ENCODE data around the gene TSKU.

The TSKU gene

DNA sequence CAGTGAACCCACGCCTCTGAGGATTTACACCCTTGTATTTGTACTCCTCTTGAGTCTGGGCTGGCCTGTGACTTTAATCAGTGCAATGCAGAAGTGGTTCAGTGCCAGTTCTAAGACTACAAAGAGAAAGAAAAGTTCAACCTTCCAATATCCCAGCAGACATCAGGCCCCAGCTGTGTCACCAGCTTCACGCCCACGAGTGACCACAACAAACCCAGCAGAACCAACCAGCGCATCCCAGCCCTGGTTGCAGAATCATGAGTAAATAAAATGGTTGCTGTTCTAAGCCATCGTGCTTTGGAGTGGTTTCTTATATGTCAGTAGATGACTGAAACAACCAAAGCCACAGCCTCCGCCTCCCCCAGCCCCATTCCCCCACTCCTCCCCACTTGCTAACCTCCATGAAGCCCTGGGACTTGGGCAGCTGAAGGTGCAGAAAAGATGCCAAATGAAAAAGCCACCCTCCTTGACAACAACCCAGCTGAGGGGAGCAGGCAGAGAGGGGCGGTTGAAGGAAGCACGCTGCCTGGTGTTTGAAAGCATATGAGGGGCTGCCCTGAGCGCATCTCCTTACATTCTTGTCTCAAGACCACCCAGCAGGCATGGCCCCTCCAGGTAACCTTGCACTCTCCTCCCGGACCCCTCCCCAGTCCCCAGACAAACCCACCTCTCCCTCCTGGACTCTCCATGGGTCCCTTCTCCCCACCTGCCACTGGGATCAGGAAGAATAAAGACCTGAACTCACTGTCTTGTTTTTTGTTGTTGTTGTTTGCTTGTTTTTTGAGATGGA is 20.9 kb downstream of the TSKU start:
- H3K79me1 ChIP-seq (ENCODE audit: low read depth, low read length), result no peaks in the 10 kb centered on the region
- H3K4me3 ChIP-seq (ENCODE audit: low read length in 2 of 2), result no peak overlapping the region
- no peak overlapping the region for H3K14ac ChIP-seq (ENCODE audit: low read length)
- H3K27me3 ChIP-seq (ENCODE audit: control insufficient read depth in 3 of 3, insufficient read depth in 3 of 3, low read depth in 1 of 3, low read length in 3 of 3), result no peaks in the 10 kb centered on the region
- H3K9me3 ChIP-seq (replicated peaks in 1 of 2; ENCODE audit: control insufficient read depth in 2 of 2, insufficient read depth in 1 of 2, low read depth in 1 of 2, low read length in 2 of 2), result peaks cover 0 to 1% of the 10 kb centered on the region in 2 donors
- H3K18ac ChIP-seq (ENCODE audit: low read length), result peak overlapping the region; percentile 32
- no peak overlapping the region for H3K27ac ChIP-seq (replicated peaks; ENCODE audit: low read length)
- peak overlapping the region; percentile 12 for H2AK5ac ChIP-seq (ENCODE audit: low read depth, low read length)
- H3K4me1 ChIP-seq (ENCODE audit: control insufficient read depth in 2 of 2, insufficient read depth in 1 of 2, low read depth in 1 of 2, low read length in 2 of 2), result peaks cover 8 to 22% of the 10 kb centered on the region in 2 donors
- DNase-seq (ENCODE audit: low spot score), result no peak
- no peak overlapping the region for H4K91ac ChIP-seq (ENCODE audit: low read depth, low read length, poor library complexity)
- no CpG with 5 or more reads among the region's 10 CpGs for WGBS, 2 donors (ENCODE audit: extremely low coverage in 2 of 2, insufficient read length in 2 of 2, insufficient replicate concordance in 1 of 2)
- peaks cover 0 to under 1% of the 10 kb centered on the region in 2 donors for H3K36me3 ChIP-seq (replicated peaks in 1 of 2; ENCODE audit: control insufficient read depth in 2 of 2, insufficient read depth in 2 of 2, low read length in 2 of 2)
- no peak overlapping the region for H4K8ac ChIP-seq (ENCODE audit: low read depth, low read length)
- no peak overlapping the region for H3K9ac ChIP-seq (ENCODE audit: low read depth, low read length, poor library complexity)
- no peak overlapping the region for H3K4ac ChIP-seq (ENCODE audit: low read length)
- no peak overlapping the region for H2AFZ ChIP-seq (ENCODE audit: low read length)
- H3K23ac ChIP-seq (ENCODE audit: low read depth, low read length, poor library complexity), result no peak overlapping the region
- no peak overlapping the region for H2BK120ac ChIP-seq (ENCODE audit: low read depth, low read length)
- H2BK12ac ChIP-seq (ENCODE audit: low read length), result no peak overlapping the region
- no peak overlapping the region for H3K4me2 ChIP-seq (ENCODE audit: insufficient read depth, low read length, poor library complexity, severe bottlenecking)
- no peak overlapping the region for H2BK5ac ChIP-seq (ENCODE audit: low read length)
- H2BK15ac ChIP-seq (ENCODE audit: low read length), result no peak overlapping the region

DNA sequence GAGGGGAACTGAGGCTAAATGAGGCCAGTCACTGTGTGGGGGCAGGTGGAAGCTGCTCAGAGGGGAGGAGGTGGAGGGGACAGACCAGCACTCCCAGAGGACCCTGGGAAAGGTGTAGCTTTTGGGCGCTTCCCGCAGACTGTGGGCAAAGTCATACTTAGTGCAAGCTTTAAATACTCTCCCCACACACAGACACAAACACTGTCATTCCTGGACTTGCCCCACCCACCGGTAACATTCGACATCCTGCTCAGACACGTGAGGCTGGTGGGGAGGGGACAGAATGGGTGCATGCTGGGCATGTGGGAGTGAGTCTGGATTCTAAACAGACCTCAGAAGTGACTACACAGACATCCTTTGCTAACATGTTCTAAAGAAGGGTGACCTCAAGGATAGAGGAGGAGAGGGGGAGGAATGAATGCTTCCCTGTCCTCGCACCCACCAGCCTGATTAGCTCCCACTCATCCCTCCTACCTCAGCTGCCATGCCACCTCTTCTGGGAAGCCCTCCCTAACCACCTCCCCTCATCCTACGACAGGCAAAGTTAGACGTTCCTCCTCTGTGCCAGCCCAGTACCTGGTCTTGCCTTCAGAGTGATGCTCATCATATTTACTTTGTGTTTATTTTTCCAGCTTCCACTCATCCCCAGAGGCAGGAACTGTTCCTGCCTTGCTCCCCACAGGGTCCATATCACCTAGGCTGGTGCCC is 22.2 kb downstream of the TSKU start:
- Histone ChIP-seq H3K36me3 (replicated peaks in 1 of 2; ENCODE audit: control insufficient read depth in 2 of 2, insufficient read depth in 2 of 2, low read length in 2 of 2) (no peaks in the 10 kb centered on the region), H2AFZ (ENCODE audit: low read length) (no peak overlapping the region), H2AK5ac (ENCODE audit: low read depth, low read length) (peak overlapping the region; percentile 62), H2BK5ac (ENCODE audit: low read length) (no peak overlapping the region), H3K23ac (ENCODE audit: low read depth, low read length, poor library complexity) (no peak overlapping the region), H3K27me3 (ENCODE audit: control insufficient read depth in 3 of 3, insufficient read depth in 3 of 3, low read depth in 1 of 3, low read length in 3 of 3) (no peaks in the 10 kb centered on the region), H3K9me3 (replicated peaks in 1 of 2; ENCODE audit: control insufficient read depth in 2 of 2, insufficient read depth in 1 of 2, low read depth in 1 of 2, low read length in 2 of 2) (peaks cover 0 to 2% of the 10 kb centered on the region in 2 donors), H3K9ac (ENCODE audit: low read depth, low read length, poor library complexity) (no peak overlapping the region), H3K18ac (ENCODE audit: low read length) (no peak overlapping the region), H3K4me3 (ENCODE audit: low read length in 2 of 2) (no peak overlapping the region), H3K27ac (replicated peaks; ENCODE audit: low read length) (no peak overlapping the region), H3K79me1 (ENCODE audit: low read depth, low read length) (no peaks in the 10 kb centered on the region), H3K4me2 (ENCODE audit: insufficient read depth, low read length, poor library complexity, severe bottlenecking) (no peak overlapping the region), H3K14ac (ENCODE audit: low read length) (no peak overlapping the region), H2BK120ac (ENCODE audit: low read depth, low read length) (no peak overlapping the region), H4K8ac (ENCODE audit: low read depth, low read length) (no peak overlapping the region), H4K91ac (ENCODE audit: low read depth, low read length, poor library complexity) (no peak overlapping the region), H3K4me1 (ENCODE audit: control insufficient read depth in 2 of 2, insufficient read depth in 1 of 2, low read depth in 1 of 2, low read length in 2 of 2) (peaks cover 8 to 17% of the 10 kb centered on the region in 2 donors), H3K4ac (ENCODE audit: low read length) (no peak overlapping the region), H2BK12ac (ENCODE audit: low read length) (no peak overlapping the region), H2BK15ac (ENCODE audit: low read length) (no peak overlapping the region)
- DNase-seq (ENCODE audit: low spot score), result no peak
- WGBS, 2 donors (ENCODE audit: extremely low coverage in 2 of 2, insufficient read length in 2 of 2, insufficient replicate concordance in 1 of 2), result no CpG with 5 or more reads among the region's 8 CpGs

DNA sequence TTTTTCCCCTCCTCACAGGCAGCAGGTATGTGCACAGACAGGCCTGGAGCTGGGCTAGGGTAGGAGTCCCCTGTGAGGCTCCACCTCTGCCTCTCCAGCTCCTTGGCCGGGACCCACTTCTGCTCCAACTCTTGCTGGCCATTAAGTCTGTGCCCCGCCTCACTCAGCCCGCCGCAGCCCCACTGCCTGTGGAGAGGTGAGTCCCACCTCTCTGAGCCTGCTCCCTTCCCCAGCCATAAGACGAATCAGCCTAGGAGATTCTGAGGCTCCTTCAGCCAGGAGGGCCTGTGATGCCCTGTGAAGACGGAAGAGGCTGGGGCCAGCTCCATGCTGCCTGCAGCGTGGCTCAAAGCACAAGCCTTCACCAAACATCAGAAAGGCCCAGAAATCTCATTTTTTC is 23.0 kb downstream of the TSKU start:
- H3K79me1 ChIP-seq (ENCODE audit: low read depth, low read length), result no peaks in the 10 kb centered on the region
- H3K36me3 ChIP-seq (replicated peaks in 1 of 2; ENCODE audit: control insufficient read depth in 2 of 2, insufficient read depth in 2 of 2, low read length in 2 of 2), result no peaks in the 10 kb centered on the region
- H2BK5ac ChIP-seq (ENCODE audit: low read length), result no peak overlapping the region
- no peak overlapping the region for H3K27ac ChIP-seq (replicated peaks; ENCODE audit: low read length)
- no peak overlapping the region for H3K9ac ChIP-seq (ENCODE audit: low read depth, low read length, poor library complexity)
- H4K91ac ChIP-seq (ENCODE audit: low read depth, low read length, poor library complexity), result no peak overlapping the region
- no peak for DNase-seq (ENCODE audit: low spot score)
- no CpG with 5 or more reads among the region's 7 CpGs for WGBS, 2 donors (ENCODE audit: extremely low coverage in 2 of 2, insufficient read length in 2 of 2, insufficient replicate concordance in 1 of 2)
- no peaks in the 10 kb centered on the region for H3K27me3 ChIP-seq (ENCODE audit: control insufficient read depth in 3 of 3, insufficient read depth in 3 of 3, low read depth in 1 of 3, low read length in 3 of 3)
- H3K4me1 ChIP-seq (ENCODE audit: control insufficient read depth in 2 of 2, insufficient read depth in 1 of 2, low read depth in 1 of 2, low read length in 2 of 2), result peaks cover 6 to 15% of the 10 kb centered on the region in 2 donors
- no peak overlapping the region for H3K4me3 ChIP-seq (ENCODE audit: low read length in 2 of 2)
- H2BK12ac ChIP-seq (ENCODE audit: low read length), result no peak overlapping the region
- H3K23ac ChIP-seq (ENCODE audit: low read depth, low read length, poor library complexity), result peak overlapping the region; percentile 9
- H3K9me3 ChIP-seq (replicated peaks in 1 of 2; ENCODE audit: control insufficient read depth in 2 of 2, insufficient read depth in 1 of 2, low read depth in 1 of 2, low read length in 2 of 2), result peaks cover 0 to 2% of the 10 kb centered on the region in 2 donors
- no peak overlapping the region for H2AFZ ChIP-seq (ENCODE audit: low read length)
- H4K8ac ChIP-seq (ENCODE audit: low read depth, low read length), result no peak overlapping the region
- H2BK120ac ChIP-seq (ENCODE audit: low read depth, low read length), result no peak overlapping the region
- H3K4ac ChIP-seq (ENCODE audit: low read length), result no peak overlapping the region
- no peak overlapping the region for H3K14ac ChIP-seq (ENCODE audit: low read length)
- peak overlapping the region; percentile 77 for H2BK15ac ChIP-seq (ENCODE audit: low read length)
- H2AK5ac ChIP-seq (ENCODE audit: low read depth, low read length), result no peak overlapping the region
- H3K4me2 ChIP-seq (ENCODE audit: insufficient read depth, low read length, poor library complexity, severe bottlenecking), result no peak overlapping the region
- no peak overlapping the region for H3K18ac ChIP-seq (ENCODE audit: low read length)

- H3K18ac ChIP-seq (ENCODE audit: low read length), result no peak overlapping the region
- WGBS, 2 donors (ENCODE audit: extremely low coverage in 2 of 2, insufficient read length in 2 of 2, insufficient replicate concordance in 1 of 2), result no CpG with 5 or more reads among the region's 3 CpGs
- H3K4me1 ChIP-seq (ENCODE audit: control insufficient read depth in 2 of 2, insufficient read depth in 1 of 2, low read depth in 1 of 2, low read length in 2 of 2), result peaks cover 3 to 13% of the 10 kb centered on the region in 2 donors
- no peak overlapping the region for H3K4ac ChIP-seq (ENCODE audit: low read length)
- no peak overlapping the region for H2BK120ac ChIP-seq (ENCODE audit: low read depth, low read length)
- no peak overlapping the region for H3K23ac ChIP-seq (ENCODE audit: low read depth, low read length, poor library complexity)
- H3K27me3 ChIP-seq (ENCODE audit: control insufficient read depth in 3 of 3, insufficient read depth in 3 of 3, low read depth in 1 of 3, low read length in 3 of 3), result no peaks in the 10 kb centered on the region
- H3K14ac ChIP-seq (ENCODE audit: low read length), result no peak overlapping the region
- no peak overlapping the region for H3K27ac ChIP-seq (replicated peaks; ENCODE audit: low read length)
- H3K4me3 ChIP-seq (ENCODE audit: low read length in 2 of 2), result no peak overlapping the region
- H3K9ac ChIP-seq (ENCODE audit: low read depth, low read length, poor library complexity), result no peak overlapping the region
- no peak overlapping the region for H4K8ac ChIP-seq (ENCODE audit: low read depth, low read length)
- no peaks in the 10 kb centered on the region for H3K36me3 ChIP-seq (replicated peaks in 1 of 2; ENCODE audit: control insufficient read depth in 2 of 2, insufficient read depth in 2 of 2, low read length in 2 of 2)
- H2AFZ ChIP-seq (ENCODE audit: low read length), result peak overlapping the region; percentile 85
- no peak for DNase-seq (ENCODE audit: low spot score)
- H3K79me1 ChIP-seq (ENCODE audit: low read depth, low read length), result no peaks in the 10 kb centered on the region
- H3K9me3 ChIP-seq (replicated peaks in 1 of 2; ENCODE audit: control insufficient read depth in 2 of 2, insufficient read depth in 1 of 2, low read depth in 1 of 2, low read length in 2 of 2), result peaks cover 0 to 2% of the 10 kb centered on the region in 2 donors
- H2BK12ac ChIP-seq (ENCODE audit: low read length), result no peak overlapping the region
- H2AK5ac ChIP-seq (ENCODE audit: low read depth, low read length), result no peak overlapping the region
- H3K4me2 ChIP-seq (ENCODE audit: insufficient read depth, low read length, poor library complexity, severe bottlenecking), result no peak overlapping the region
- H2BK5ac ChIP-seq (ENCODE audit: low read length), result no peak overlapping the region
- no peak overlapping the region for H4K91ac ChIP-seq (ENCODE audit: low read depth, low read length, poor library complexity)
- H2BK15ac ChIP-seq (ENCODE audit: low read length), result no peak overlapping the region
These were observed 23.6 kb downstream of the TSKU start for GRCh38 chr11:76806608-76807205.

Data from neuronal stem cell (in vitro differentiated cells).